ENCODE data around the gene SFTA2. TPM values are rescaled to one million over a fixed set of nuclear protein-coding genes. Genes with fewer than 3 reads are reported as not detected.
A peak's percentile ranks its signal among the peaks of the same experiment; 100 is the strongest.

SFTA2 gene
- total RNA-seq, 1 experiment from 2014 or later: not detected

GRCh38 chr6:30895343-30895742 is 36.6 kb downstream of the SFTA2 start:
- Histone ChIP-seq H3K4me3 (ENCODE audit: insufficient read depth, low read depth, low read length) (no peak overlapping the region), H3K27me3 (ENCODE audit: control insufficient read depth, insufficient read depth, low read length) (no peaks in the 10 kb centered on the region), H3K36me3 (replicated peaks; ENCODE audit: control insufficient read depth, insufficient read depth, low read length) (peaks cover 52% of the 10 kb centered on the region)
- DNase-seq: peak; percentile 58

DNA sequence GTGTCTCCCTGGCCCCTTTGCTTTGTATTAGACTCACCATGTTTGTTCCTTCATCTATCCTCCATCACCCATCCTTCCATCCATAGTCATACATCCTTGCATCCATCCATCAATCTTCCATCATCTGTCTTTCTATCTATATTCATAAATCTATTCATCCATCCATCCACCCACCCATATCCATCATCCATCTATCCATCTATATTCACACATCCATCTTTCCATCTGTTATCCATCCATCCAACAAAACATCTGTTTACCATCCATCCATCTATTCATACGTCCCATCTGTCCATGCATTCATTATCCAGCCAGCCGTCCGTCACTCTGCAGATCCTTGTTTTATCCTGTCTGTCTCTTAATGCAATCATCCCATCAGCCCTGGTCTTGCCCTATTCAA is 37.0 kb downstream of the SFTA2 start:
- no peaks in the 10 kb centered on the region for H3K27me3 ChIP-seq (ENCODE audit: control insufficient read depth, insufficient read depth, low read length)
- no peak for DNase-seq
- no peak overlapping the region for H3K4me3 ChIP-seq (ENCODE audit: insufficient read depth, low read depth, low read length)
- peaks cover 56% of the 10 kb centered on the region for H3K36me3 ChIP-seq (replicated peaks; ENCODE audit: control insufficient read depth, insufficient read depth, low read length)

GRCh38 chr6:30894381-30894780 is 37.6 kb downstream of the SFTA2 start:
- H3K4me3 ChIP-seq (ENCODE audit: insufficient read depth, low read depth, low read length): no peak overlapping the region
- no peaks in the 10 kb centered on the region for H3K27me3 ChIP-seq (ENCODE audit: control insufficient read depth, insufficient read depth, low read length)
- peaks cover 57% of the 10 kb centered on the region for H3K36me3 ChIP-seq (replicated peaks; ENCODE audit: control insufficient read depth, insufficient read depth, low read length)
- DNase-seq: peak; percentile 41

GRCh38 chr6:30893666-30894065 is 38.3 kb downstream of the SFTA2 start:
- Histone ChIP-seq H3K4me3 (ENCODE audit: insufficient read depth, low read depth, low read length) (no peak overlapping the region), H3K36me3 (replicated peaks; ENCODE audit: control insufficient read depth, insufficient read depth, low read length) (peaks cover 57% of the 10 kb centered on the region), H3K27me3 (ENCODE audit: control insufficient read depth, insufficient read depth, low read length) (no peaks in the 10 kb centered on the region)
- DNase-seq: no peak

- DNase-seq: peak; percentile 90
- H3K36me3 ChIP-seq (replicated peaks; ENCODE audit: control insufficient read depth, insufficient read depth, low read length): peaks cover 54% of the 10 kb centered on the region
- no peaks in the 10 kb centered on the region for H3K27me3 ChIP-seq (ENCODE audit: control insufficient read depth, insufficient read depth, low read length)
- H3K4me3 ChIP-seq (ENCODE audit: insufficient read depth, low read depth, low read length): no peak overlapping the region
Observed at GRCh38 chr6:30893001-30893591, 38.9 kb downstream of the SFTA2 start.

DNA sequence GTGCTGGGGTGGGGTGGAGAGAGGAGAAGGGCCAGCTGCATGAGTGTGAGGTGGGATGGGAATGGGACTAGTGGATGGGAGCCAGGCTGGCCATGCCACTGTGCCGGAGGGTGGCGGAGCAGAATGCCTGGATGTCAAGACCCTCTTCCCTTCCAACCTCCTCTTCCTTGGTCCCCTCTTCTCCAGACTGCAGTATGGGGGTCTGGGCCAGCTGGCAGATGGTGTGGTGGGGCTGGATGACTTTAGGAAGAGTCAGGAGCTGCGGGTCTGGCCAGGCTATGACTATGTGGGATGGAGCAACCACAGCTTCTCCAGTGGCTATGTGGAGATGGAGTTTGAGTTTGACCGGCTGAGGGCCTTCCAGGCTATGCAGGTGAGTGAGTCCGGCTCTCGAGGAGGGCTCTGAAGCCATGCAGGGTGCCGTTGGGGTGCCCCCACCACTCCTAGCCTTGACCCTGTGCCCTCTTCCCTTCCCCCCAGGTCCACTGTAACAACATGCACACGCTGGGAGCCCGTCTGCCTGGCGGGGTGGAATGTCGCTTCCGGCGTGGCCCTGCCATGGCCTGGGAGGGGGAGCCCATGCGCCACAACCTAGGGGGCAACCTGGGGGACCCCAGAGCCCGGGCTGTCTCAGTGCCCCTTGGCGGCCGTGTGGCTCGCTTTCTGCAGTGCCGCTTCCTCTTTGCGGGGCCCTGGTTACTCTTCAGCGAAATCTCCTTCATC is 40.0 kb downstream of the SFTA2 start:
- Histone ChIP-seq H3K27me3 (ENCODE audit: control insufficient read depth, insufficient read depth, low read length) (no peaks in the 10 kb centered on the region), H3K4me3 (ENCODE audit: insufficient read depth, low read depth, low read length) (no peak overlapping the region), H3K36me3 (replicated peaks; ENCODE audit: control insufficient read depth, insufficient read depth, low read length) (peaks cover 48% of the 10 kb centered on the region)
- DNase-seq: peak; percentile 44

DNA sequence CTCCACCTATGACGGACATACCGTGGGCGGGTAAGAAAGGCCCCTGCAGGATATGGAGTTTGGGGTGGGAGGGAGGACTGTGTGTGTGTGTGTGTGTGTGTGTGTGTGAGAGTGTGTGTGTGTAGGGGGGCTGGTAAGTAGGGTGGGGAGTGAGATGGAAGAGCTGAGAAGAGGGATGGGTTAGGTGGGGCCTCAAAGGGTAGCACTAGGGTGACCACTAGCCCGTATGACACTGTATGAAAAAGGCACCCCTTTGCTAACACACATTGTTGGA is 40.6 kb downstream of the SFTA2 start:
- no peaks in the 10 kb centered on the region for H3K27me3 ChIP-seq (ENCODE audit: control insufficient read depth, insufficient read depth, low read length)
- H3K4me3 ChIP-seq (ENCODE audit: insufficient read depth, low read depth, low read length): no peak overlapping the region
- peaks cover 46% of the 10 kb centered on the region for H3K36me3 ChIP-seq (replicated peaks; ENCODE audit: control insufficient read depth, insufficient read depth, low read length)
- no peak for DNase-seq

DNA sequence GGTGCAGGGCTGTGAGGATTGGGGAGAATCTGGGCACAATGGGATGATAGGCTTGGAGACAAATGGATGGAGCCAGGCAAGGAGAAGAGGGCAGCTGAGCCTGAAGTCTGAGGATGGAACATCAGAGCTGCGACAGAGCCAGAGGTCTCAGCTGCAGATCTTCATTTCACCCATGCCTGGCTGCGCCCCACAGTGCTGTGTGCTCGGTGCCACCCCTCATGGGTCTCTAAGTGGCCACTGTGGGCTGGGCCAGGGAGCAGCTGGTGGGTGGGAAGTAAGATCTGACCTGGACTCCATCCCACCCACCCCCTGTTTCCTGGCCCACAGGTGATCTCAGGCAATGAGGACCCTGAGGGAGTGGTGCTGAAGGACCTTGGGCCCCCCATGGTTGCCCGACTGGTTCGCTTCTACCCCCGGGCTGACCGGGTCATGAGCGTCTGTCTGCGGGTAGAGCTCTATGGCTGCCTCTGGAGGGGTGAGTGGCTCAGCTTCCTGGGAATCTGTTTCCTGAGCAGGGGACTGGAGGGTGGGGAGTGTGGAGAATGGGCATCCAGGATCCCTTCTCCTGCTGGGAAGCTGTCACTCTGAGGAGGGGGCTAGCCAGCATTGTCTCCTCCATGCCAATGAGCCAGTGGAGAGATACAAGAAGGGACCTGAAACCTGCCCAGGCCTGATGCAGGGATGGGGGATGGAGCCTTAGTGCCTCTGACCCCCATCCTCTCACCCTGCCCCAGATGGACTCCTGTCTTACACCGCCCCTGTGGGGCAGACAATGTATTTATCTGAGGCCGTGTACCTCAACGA is 41.1 kb downstream of the SFTA2 start:
- Histone ChIP-seq H3K4me3 (ENCODE audit: insufficient read depth, low read depth, low read length) (no peak overlapping the region), H3K36me3 (replicated peaks; ENCODE audit: control insufficient read depth, insufficient read depth, low read length) (peaks cover 43% of the 10 kb centered on the region), H3K27me3 (ENCODE audit: control insufficient read depth, insufficient read depth, low read length) (no peaks in the 10 kb centered on the region)
- DNase-seq: peak; percentile 46

DNA sequence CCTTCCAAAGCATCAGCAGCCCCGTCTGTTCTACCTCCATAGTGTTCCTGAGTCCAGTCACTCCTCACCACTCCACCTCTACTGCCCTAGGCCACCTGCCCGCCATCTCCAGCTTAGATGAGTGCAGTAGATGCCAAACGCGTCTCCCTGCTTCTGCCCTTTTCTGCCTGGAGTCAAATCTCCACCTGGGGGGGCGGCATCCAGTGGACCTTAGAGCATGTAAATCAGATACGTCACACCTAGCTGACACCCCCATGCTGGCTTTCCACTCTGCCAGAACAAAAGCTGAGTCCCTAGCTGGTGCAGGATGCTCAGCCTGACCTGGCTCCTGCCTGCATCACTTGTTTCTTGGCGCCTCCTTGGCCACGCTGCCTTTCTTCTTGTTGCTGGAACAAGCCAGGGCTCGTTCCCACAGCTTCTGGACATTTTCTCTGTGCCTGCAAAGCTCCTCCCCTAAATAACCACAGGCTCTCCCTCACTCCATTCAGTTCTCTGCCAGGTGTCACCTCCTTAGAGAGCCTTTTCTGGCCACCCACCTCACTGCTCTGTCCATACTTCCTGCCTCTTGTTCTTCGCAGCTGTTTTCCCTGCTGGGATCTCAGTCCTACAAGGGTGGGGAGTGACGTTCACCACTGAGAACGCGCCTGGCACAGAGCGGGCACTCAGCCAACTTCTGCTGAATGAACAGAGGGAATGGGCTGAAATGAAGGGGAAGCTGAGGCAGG is 41.9 kb downstream of the SFTA2 start:
- peaks cover 39% of the 10 kb centered on the region for H3K36me3 ChIP-seq (replicated peaks; ENCODE audit: control insufficient read depth, insufficient read depth, low read length)
- no peak overlapping the region for H3K4me3 ChIP-seq (ENCODE audit: insufficient read depth, low read depth, low read length)
- peak; percentile 28 for DNase-seq
- H3K27me3 ChIP-seq (ENCODE audit: control insufficient read depth, insufficient read depth, low read length): no peaks in the 10 kb centered on the region

DNA sequence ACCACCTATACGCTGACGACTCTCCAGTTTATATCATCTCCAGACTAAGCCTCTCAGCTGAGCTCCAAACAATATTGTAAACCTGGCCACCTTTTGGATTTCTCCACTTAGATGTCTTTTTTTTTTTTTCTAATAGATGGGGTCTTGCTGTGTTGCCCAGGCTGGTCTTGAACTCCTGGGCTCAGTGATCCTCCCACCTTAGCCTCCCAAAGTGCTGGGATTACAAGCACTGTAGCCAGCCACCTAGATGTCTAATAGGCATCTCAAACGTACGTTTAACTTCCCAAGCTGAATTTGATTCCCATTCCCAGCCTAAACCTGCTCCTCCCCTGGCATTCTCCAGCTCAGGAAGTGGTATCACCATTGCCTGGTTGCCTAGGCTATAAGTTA is 42.5 kb downstream of the SFTA2 start:
- DNase-seq: no peak
- peaks cover 39% of the 10 kb centered on the region for H3K36me3 ChIP-seq (replicated peaks; ENCODE audit: control insufficient read depth, insufficient read depth, low read length)
- no peak overlapping the region for H3K4me3 ChIP-seq (ENCODE audit: insufficient read depth, low read depth, low read length)
- H3K27me3 ChIP-seq (ENCODE audit: control insufficient read depth, insufficient read depth, low read length): no peaks in the 10 kb centered on the region

DNA sequence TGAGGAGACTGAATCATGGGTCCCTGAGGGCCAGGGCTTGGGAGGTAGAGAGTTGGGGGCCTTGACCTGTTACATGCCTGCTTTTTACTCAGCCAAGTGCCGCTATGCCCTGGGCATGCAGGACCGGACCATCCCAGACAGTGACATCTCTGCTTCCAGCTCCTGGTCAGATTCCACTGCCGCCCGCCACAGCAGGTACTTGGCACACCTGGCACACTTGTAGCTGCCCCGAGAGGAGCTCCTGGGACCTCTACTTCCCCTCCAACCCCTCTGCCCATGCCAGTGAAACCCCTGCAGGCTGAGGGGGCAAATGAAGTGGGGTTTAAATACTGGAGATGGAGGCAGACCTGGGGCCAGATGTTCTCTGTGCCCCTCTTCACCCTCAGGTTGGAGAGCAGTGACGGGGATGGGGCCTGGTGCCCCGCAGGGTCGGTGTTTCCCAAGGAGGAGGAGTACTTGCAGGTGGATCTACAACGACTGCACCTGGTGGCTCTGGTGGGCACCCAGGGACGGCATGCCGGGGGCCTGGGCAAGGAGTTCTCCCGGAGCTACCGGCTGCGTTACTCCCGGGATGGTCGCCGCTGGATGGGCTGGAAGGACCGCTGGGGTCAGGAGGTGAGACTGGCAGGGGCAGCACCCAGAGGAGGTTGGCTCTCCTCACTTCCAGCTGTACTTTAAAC is 43.0 kb downstream of the SFTA2 start:
- no peaks in the 10 kb centered on the region for H3K27me3 ChIP-seq (ENCODE audit: control insufficient read depth, insufficient read depth, low read length)
- peaks cover 35% of the 10 kb centered on the region for H3K36me3 ChIP-seq (replicated peaks; ENCODE audit: control insufficient read depth, insufficient read depth, low read length)
- no peak overlapping the region for H3K4me3 ChIP-seq (ENCODE audit: insufficient read depth, low read depth, low read length)
- DNase-seq: peak; percentile 29

- Histone ChIP-seq H3K36me3 (replicated peaks; ENCODE audit: control insufficient read depth, insufficient read depth, low read length) (peaks cover 31% of the 10 kb centered on the region), H3K27me3 (ENCODE audit: control insufficient read depth, insufficient read depth, low read length) (no peaks in the 10 kb centered on the region), H3K4me3 (ENCODE audit: insufficient read depth, low read depth, low read length) (no peak overlapping the region)
- DNase-seq: peak; percentile 54
Observed at GRCh38 chr6:30887901-30888815, 43.8 kb downstream of the SFTA2 start.

- no peaks in the 10 kb centered on the region for H3K27me3 ChIP-seq (ENCODE audit: control insufficient read depth, insufficient read depth, low read length)
- DNase-seq: no peak
- H3K4me3 ChIP-seq (ENCODE audit: insufficient read depth, low read depth, low read length): no peak overlapping the region
- H3K36me3 ChIP-seq (replicated peaks; ENCODE audit: control insufficient read depth, insufficient read depth, low read length): peaks cover 28% of the 10 kb centered on the region
Observed at GRCh38 chr6:30886897-30887255, 45.1 kb downstream of the SFTA2 start.

Data from H7 (cell line).